ENCODE measurements around the gene ZDHHC14.

ZDHHC14 gene

DNA sequence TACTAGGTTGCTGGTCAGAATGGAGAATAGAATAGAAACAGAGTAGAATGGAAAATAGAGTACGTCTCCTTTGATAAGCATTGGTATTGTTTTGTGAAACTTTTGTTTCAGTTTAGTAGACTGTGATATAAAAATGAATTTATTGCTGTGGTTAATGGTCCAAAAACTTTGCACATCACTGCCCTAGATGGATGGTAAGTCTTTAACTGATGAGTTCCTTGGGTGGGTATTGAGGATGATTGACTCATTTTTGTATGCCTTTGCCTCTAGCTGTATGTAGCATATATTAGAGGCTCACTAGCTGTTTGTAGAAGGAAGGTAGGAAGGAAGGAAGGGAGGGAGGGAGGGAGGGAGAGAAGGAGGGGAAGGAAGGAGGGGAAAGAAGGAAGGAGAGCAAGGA, 48.3 kb downstream of the ZDHHC14 start:
- ChIA-PET POLR2A (ENCODE audit: low non-redundant PET) (interaction anchor here (0.7 kb wide), 1 partner anchor 270 kb away, joined by 6 read pairs; no protein-coding TSS in a partner anchor), CTCF (no interaction called here)
- no peak overlapping the region for H3K27ac ChIP-seq
- TF ChIP-seq, protein P1, sequence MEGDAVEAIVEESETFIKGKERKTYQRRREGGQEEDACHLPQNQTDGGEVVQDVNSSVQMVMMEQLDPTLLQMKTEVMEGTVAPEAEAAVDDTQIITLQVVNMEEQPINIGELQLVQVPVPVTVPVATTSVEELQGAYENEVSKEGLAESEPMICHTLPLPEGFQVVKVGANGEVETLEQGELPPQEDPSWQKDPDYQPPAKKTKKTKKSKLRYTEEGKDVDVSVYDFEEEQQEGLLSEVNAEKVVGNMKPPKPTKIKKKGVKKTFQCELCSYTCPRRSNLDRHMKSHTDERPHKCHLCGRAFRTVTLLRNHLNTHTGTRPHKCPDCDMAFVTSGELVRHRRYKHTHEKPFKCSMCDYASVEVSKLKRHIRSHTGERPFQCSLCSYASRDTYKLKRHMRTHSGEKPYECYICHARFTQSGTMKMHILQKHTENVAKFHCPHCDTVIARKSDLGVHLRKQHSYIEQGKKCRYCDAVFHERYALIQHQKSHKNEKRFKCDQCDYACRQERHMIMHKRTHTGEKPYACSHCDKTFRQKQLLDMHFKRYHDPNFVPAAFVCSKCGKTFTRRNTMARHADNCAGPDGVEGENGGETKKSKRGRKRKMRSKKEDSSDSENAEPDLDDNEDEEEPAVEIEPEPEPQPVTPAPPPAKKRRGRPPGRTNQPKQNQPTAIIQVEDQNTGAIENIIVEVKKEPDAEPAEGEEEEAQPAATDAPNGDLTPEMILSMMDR (conservative IDR thresholded peaks at IDR 0.05; ENCODE audit: low read depth): no peak
- no peak for DNase-seq (ENCODE audit: low spot score)

DNA sequence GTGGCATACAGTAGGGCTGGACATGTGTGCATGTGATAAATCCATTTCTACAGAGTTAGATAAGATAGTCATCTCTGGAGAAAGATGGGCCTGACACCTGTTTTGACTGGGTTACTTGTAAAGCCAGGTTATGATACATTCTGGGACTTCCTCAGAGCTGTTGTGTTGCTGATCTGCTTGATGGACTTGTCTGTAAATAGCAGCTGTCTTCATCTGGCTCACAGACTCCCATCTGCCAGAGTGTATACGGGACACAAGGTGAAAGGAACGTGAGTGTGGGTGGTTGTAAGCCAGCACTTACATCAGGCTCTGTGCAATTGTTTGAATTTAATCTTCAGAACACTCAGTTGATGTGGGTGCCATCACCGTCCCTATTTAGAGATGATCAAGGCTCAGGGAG, 49.8 kb downstream of the ZDHHC14 start:
- ChIA-PET CTCF (no interaction called here), POLR2A (ENCODE audit: low non-redundant PET) (no interaction called here)
- no peak for DNase-seq (ENCODE audit: low spot score)
- no peak overlapping the region for H3K27ac ChIP-seq
- TF ChIP-seq, protein P1 (conservative IDR thresholded peaks at IDR 0.05; ENCODE audit: low read depth): no peak

DNA sequence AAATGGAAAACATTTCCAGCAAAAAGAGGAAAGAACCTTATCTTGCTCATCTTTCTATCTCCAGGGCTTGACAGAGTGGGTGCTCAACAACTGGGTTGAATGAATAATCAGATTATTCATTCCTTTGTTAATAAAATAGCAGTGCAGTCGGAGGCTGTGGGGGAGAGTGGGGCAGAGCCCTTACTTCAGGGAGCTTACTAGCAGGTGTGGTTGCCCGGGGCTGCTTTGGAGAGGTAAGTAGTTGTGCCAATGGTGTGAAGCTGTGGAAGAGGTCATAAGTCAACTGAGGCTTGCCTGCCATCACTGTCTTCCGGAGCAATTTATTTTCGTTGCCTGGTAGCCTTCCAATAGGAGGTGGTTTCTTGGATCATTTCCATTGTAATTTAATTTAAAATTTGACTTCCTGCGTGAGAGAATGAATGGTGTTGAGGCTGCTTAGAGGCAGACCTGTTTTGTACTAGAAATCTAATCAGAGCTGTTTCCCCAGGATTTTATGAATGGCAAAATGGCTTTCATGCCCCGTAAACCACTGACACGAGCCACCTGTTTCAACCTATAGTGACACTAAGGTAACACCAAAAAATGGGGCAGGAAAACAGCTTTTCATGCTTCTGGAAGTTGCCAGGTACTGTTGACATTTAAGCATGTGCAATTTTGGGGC, 51.4 kb downstream of the ZDHHC14 start:
- H3K27ac ChIP-seq: no peak overlapping the region
- POLR2A ChIA-PET (ENCODE audit: low non-redundant PET): no interaction called here
- TF ChIP-seq, protein P1 (conservative IDR thresholded peaks at IDR 0.05; ENCODE audit: low read depth): no peak
- peak; percentile 8 for DNase-seq (ENCODE audit: low spot score)
- CTCF ChIA-PET: interaction anchor here (0.6 kb wide), 1 partner anchor 640 kb away, joined by 4 read pairs; no protein-coding TSS in a partner anchor

DNA sequence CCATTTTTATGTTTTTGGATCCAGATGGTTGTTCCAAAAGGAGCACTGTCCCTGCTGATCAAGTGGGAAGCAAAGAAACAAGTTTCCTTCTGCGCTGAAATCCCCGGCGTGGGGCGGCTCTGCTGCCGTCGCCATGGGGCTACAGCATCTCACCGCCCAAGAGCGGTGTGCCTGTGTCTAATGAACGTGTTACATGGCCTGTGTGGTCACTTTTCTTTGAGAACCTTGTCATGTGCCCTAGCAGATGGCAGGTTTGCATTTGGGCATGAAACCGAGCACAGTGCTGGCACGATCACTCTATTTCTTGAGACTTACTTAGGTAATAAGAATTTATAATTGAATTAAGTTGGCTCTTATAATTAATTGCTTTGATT, 51.9 kb downstream of the ZDHHC14 start:
- H3K27ac ChIP-seq: no peak overlapping the region
- no peak for DNase-seq (ENCODE audit: low spot score)
- CTCF ChIA-PET: no interaction called here

DNA sequence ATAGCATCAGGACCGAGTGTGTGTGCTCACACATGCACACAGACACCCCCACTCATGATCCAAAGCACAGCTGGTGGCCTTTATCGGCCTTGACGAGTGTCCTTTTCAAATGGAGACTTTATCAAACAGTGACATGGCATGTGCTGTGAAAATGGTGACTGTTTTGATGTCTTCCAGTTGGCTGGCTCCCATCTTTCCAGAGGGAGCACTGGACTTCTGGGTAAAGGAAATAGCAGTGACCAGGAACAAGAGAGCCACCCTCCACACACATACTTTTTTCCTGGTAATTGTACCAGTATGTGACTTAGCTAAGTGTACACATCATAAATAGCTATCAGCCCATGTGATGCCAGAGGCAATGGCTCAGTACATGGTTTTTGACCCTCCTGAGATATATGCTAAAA, 52.7 kb downstream of the ZDHHC14 start:
- ChIA-PET CTCF (no interaction called here), POLR2A (ENCODE audit: low non-redundant PET) (no interaction called here)
- no peak for DNase-seq (ENCODE audit: low spot score)
- H3K27ac ChIP-seq: no peak overlapping the region
- TF ChIP-seq, protein P1 (conservative IDR thresholded peaks at IDR 0.05; ENCODE audit: low read depth): no peak

More for the DNA sequence above, 51.9 kb downstream of the ZDHHC14 start:
- POLR2A ChIA-PET (ENCODE audit: low non-redundant PET): no interaction called here
- TF ChIP-seq, protein P1 (conservative IDR thresholded peaks at IDR 0.05; ENCODE audit: low read depth): no peak

DNA sequence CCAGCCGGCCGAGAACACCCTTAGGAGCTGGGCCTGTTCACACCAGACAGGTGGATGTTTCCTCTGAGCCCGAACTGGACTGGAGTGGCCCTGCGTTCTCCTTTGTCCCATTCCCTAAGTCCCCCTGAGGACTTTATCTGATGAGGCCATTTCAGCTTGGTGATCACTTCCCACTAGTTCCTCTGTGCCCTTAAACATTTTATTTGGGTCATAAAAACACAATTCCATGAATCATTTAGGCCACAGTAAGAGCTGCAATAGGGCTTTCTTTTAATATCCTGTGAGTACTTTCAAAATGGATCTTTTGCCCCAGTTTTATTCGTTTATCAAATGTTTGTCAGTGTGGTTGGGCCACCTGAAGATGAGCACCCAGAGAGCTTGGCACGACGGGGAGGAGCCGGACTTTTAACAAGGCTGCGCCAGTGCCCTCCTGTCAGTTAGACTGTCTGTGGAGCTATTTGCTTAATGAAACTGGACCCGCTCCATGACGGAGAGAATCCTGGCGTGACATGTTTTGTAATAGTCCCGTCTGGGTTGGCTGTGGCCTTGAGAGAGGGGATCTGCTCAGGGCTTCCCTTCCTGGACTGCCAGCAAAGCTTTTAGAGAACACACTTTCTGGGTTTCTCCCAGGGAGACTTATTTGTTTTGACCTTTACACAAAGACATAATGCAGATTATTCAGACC, 53.5 kb downstream of the ZDHHC14 start:
- TF ChIP-seq, protein P1 (conservative IDR thresholded peaks at IDR 0.05; ENCODE audit: low read depth): no peak
- ChIA-PET CTCF (no interaction called here), POLR2A (ENCODE audit: low non-redundant PET) (interaction anchor here (0.9 kb wide), 1 partner anchor 62 kb away, joined by 3 read pairs; no protein-coding TSS in a partner anchor)
- DNase-seq (ENCODE audit: low spot score): no peak
- no peak overlapping the region for H3K27ac ChIP-seq

Measured in RWPE1 (cell line).